Measurements from ENCODE around the gene ARG2.

The ARG2 gene

GRCh38 chr14:67638642-67639041 lies 18.9 kb downstream of the ARG2 start:
- no peak for TF ChIP-seq ZNF274 (IDR thresholded peaks at IDR 0.05; ENCODE audit: low read depth, low read length)
- H3K4me3 ChIP-seq (ENCODE audit: low read length), result no peak overlapping the region

GRCh38 chr14:67641480-67641879 lies 21.8 kb downstream of the ARG2 start:
- H3K4me3 ChIP-seq (ENCODE audit: low read length), result no peak overlapping the region
- TF ChIP-seq ZNF274 (IDR thresholded peaks at IDR 0.05; ENCODE audit: low read depth, low read length), result no peak

- no peak for TF ChIP-seq ZNF274 (IDR thresholded peaks at IDR 0.05; ENCODE audit: low read depth, low read length)
- H3K4me3 ChIP-seq (ENCODE audit: low read length), result no peak overlapping the region
Measured at GRCh38 chr14:67641902-67642749, 22.4 kb downstream of the ARG2 start.

GRCh38 chr14:67643713-67644112 lies 24.0 kb downstream of the ARG2 start:
- no peak overlapping the region for H3K4me3 ChIP-seq (ENCODE audit: low read length)
- TF ChIP-seq ZNF274 (IDR thresholded peaks at IDR 0.05; ENCODE audit: low read depth, low read length), result no peak

- H3K4me3 ChIP-seq (ENCODE audit: low read length), result no peak overlapping the region
- TF ChIP-seq ZNF274 (IDR thresholded peaks at IDR 0.05; ENCODE audit: low read depth, low read length), result no peak
Measured at GRCh38 chr14:67644428-67644827, 24.7 kb downstream of the ARG2 start.

- no peak for TF ChIP-seq ZNF274 (IDR thresholded peaks at IDR 0.05; ENCODE audit: low read depth, low read length)
- no peak overlapping the region for H3K4me3 ChIP-seq (ENCODE audit: low read length)
Measured at GRCh38 chr14:67645414-67645813, 25.7 kb downstream of the ARG2 start.

GRCh38 chr14:67646131-67646530 lies 26.4 kb downstream of the ARG2 start:
- H3K4me3 ChIP-seq (ENCODE audit: low read length), result no peak overlapping the region
- no peak for TF ChIP-seq ZNF274 (IDR thresholded peaks at IDR 0.05; ENCODE audit: low read depth, low read length)

GRCh38 chr14:67650151-67650550 lies 30.4 kb downstream of the ARG2 start:
- no peak overlapping the region for H3K4me3 ChIP-seq (ENCODE audit: low read length)
- no peak for TF ChIP-seq ZNF274 (IDR thresholded peaks at IDR 0.05; ENCODE audit: low read depth, low read length)

- no peak overlapping the region for H3K4me3 ChIP-seq (ENCODE audit: low read length)
- no peak for TF ChIP-seq ZNF274 (IDR thresholded peaks at IDR 0.05; ENCODE audit: low read depth, low read length)
Measured at GRCh38 chr14:67650694-67651093, 31.0 kb downstream of the ARG2 start.

GRCh38 chr14:67652189-67652588 lies 32.5 kb downstream of the ARG2 start:
- no peak overlapping the region for H3K4me3 ChIP-seq (ENCODE audit: low read length)
- no peak for TF ChIP-seq ZNF274 (IDR thresholded peaks at IDR 0.05; ENCODE audit: low read depth, low read length)

GRCh38 chr14:67653651-67654280 lies 34.0 kb downstream of the ARG2 start:
- no peak overlapping the region for H3K4me3 ChIP-seq (ENCODE audit: low read length)
- no peak for TF ChIP-seq ZNF274 (IDR thresholded peaks at IDR 0.05; ENCODE audit: low read depth, low read length)

GRCh38 chr14:67663633-67664032 lies 43.9 kb downstream of the ARG2 start:
- H3K4me3 ChIP-seq (ENCODE audit: low read length), result no peak overlapping the region
- TF ChIP-seq ZNF274 (IDR thresholded peaks at IDR 0.05; ENCODE audit: low read depth, low read length), result no peak

- no peak overlapping the region for H3K4me3 ChIP-seq (ENCODE audit: low read length)
- TF ChIP-seq ZNF274 (IDR thresholded peaks at IDR 0.05; ENCODE audit: low read depth, low read length), result no peak
Measured at GRCh38 chr14:67665868-67666267, 46.1 kb downstream of the ARG2 start.

GRCh38 chr14:67666750-67667449 lies 47.2 kb downstream of the ARG2 start:
- TF ChIP-seq ZNF274 (IDR thresholded peaks at IDR 0.05; ENCODE audit: low read depth, low read length), result no peak
- no peak overlapping the region for H3K4me3 ChIP-seq (ENCODE audit: low read length)

- no peak for TF ChIP-seq ZNF274 (IDR thresholded peaks at IDR 0.05; ENCODE audit: low read depth, low read length)
Measured at GRCh38 chr14:67668559-67668958, 48.8 kb downstream of the ARG2 start.

More at GRCh38 chr14:67668559-67668958, 48.8 kb downstream of the ARG2 start:
- H3K4me3 ChIP-seq (ENCODE audit: low read length), result no peak overlapping the region

All from GM08714 (cell line).